ENCODE data around the gene SHB.

SHB gene

DNA sequence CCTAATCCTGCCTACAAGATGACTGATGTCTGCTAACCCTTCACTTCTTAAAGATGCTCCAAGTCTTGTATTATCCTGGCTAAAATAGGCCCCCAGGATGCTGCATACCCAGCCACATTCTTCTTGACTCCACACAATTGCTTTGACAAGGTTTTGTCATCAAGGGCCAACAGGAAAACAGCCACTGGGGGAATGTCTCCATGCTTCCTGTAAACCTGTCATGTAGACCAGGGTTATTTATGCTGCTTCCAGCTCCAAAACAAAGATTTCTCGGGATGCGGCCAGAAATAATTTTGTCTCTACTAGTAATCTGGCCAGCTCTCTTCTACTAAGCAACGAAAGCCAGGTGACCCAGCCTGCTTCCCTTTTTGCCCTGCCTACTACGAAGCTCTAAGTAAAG lies 53.8 kb downstream of the SHB start:
- no peak overlapping the region for H3K4me3 ChIP-seq (ENCODE audit: low read depth, low read length)
- H3K36me3 ChIP-seq (ENCODE audit: control insufficient read depth, insufficient read depth, low read length): no peaks in the 10 kb centered on the region
- peaks cover 22% of the 10 kb centered on the region for H3K79me2 ChIP-seq
- no peak overlapping the region for H3K27ac ChIP-seq
- no peaks in the 10 kb centered on the region for H3K27me3 ChIP-seq (ENCODE audit: control insufficient read depth, insufficient read depth, low read length)
- H3K9ac ChIP-seq: no peak overlapping the region
- no peak for TF ChIP-seq CTCF (IDR thresholded peaks at IDR 0.05)
- no peak overlapping the region for H2AFZ ChIP-seq
- no peaks in the 10 kb centered on the region for H3K9me3 ChIP-seq (ENCODE audit: control insufficient read depth, low read length)
- H3K4me2 ChIP-seq (ENCODE audit: low read length): no peak overlapping the region
- peaks cover 13% of the 10 kb centered on the region for H3K4me1 ChIP-seq

GRCh38 chr9:38012767-38013450 lies 56.1 kb downstream of the SHB start:
- H3K9ac ChIP-seq: no peak overlapping the region
- peaks cover 28% of the 10 kb centered on the region for H3K79me2 ChIP-seq
- no peaks in the 10 kb centered on the region for H3K4me1 ChIP-seq
- H2AFZ ChIP-seq: no peak overlapping the region
- no peaks in the 10 kb centered on the region for H3K9me3 ChIP-seq (ENCODE audit: control insufficient read depth, low read length)
- no peak overlapping the region for H3K27ac ChIP-seq
- no peaks in the 10 kb centered on the region for H3K27me3 ChIP-seq (ENCODE audit: control insufficient read depth, insufficient read depth, low read length)
- no peak overlapping the region for H3K4me2 ChIP-seq (ENCODE audit: low read length)
- H3K36me3 ChIP-seq (ENCODE audit: control insufficient read depth, insufficient read depth, low read length): no peaks in the 10 kb centered on the region
- TF ChIP-seq CTCF (IDR thresholded peaks at IDR 0.05): no peak
- no peak overlapping the region for H3K4me3 ChIP-seq (ENCODE audit: low read depth, low read length)

DNA sequence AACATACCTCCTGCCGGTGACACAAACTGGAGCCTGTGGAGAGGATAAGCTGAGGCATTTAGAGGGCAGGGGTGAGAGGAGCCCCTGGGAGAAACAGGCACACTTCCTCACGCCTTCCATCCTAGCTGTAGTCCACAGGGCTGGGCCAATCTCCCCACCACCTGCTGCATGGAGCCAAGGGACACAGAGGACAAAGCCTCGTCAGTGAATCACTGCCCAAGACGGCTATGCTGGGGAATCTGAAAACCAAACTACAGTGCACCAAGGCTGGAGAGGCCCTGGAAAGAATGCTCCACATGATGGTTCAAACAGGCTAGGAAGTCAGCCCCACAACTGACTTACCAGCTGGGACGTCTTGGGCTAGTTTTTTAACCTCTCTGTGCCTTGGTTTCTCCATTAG lies 57.0 kb downstream of the SHB start:
- H3K4me2 ChIP-seq (ENCODE audit: low read length): no peak overlapping the region
- no peak overlapping the region for H3K4me3 ChIP-seq (ENCODE audit: low read depth, low read length)
- peaks cover 28% of the 10 kb centered on the region for H3K79me2 ChIP-seq
- no peaks in the 10 kb centered on the region for H3K36me3 ChIP-seq (ENCODE audit: control insufficient read depth, insufficient read depth, low read length)
- H2AFZ ChIP-seq: no peak overlapping the region
- H3K27ac ChIP-seq: no peak overlapping the region
- H3K9ac ChIP-seq: no peak overlapping the region
- H3K9me3 ChIP-seq (ENCODE audit: control insufficient read depth, low read length): no peaks in the 10 kb centered on the region
- TF ChIP-seq CTCF (IDR thresholded peaks at IDR 0.05): no peak
- H3K27me3 ChIP-seq (ENCODE audit: control insufficient read depth, insufficient read depth, low read length): no peaks in the 10 kb centered on the region
- H3K4me1 ChIP-seq: no peaks in the 10 kb centered on the region

DNA sequence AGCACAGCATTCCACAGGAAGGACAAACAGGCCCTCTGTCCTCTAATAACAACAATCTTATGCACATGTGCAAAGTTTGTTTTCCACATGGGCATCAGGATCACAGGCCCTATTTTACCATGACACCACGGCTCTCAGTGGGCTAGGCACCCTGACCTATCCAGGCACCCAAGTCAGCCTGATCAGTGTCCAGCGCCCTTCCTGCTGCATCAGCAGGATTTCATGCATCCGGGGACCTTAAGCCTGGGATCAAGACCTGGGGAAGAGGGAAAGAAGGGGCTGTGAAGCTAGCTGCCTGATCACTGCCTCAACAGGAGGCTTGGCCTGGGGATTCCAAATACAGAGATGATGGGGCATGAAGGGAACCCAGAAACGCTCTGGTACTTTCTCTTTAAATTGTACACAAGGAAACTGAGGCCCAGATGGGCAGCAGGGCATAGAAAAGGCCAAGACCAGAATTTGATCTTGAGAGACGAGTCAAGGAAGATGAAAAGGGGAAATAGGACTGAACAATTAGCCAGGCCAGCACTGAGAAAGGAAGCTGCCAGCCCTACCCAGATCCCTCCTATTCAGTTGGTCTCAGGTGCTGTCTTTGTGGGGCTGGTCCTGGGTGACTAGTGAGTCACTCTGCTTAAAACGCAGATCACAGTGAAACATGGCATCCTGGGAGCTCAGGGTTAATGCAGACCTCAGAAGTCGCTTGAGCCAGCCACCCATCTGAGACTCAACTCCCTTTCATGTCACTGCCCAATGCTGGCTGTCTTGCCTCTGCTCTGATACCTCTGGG lies 57.9 kb downstream of the SHB start:
- no peak overlapping the region for H3K4me2 ChIP-seq (ENCODE audit: low read length)
- H3K27me3 ChIP-seq (ENCODE audit: control insufficient read depth, insufficient read depth, low read length): no peaks in the 10 kb centered on the region
- no peaks in the 10 kb centered on the region for H3K9me3 ChIP-seq (ENCODE audit: control insufficient read depth, low read length)
- H3K4me3 ChIP-seq (ENCODE audit: low read depth, low read length): no peak overlapping the region
- no peak for TF ChIP-seq CTCF (IDR thresholded peaks at IDR 0.05)
- H3K4me1 ChIP-seq: no peaks in the 10 kb centered on the region
- no peaks in the 10 kb centered on the region for H3K36me3 ChIP-seq (ENCODE audit: control insufficient read depth, insufficient read depth, low read length)
- no peak overlapping the region for H2AFZ ChIP-seq
- H3K27ac ChIP-seq: no peak overlapping the region
- peaks cover 28% of the 10 kb centered on the region for H3K79me2 ChIP-seq
- no peak overlapping the region for H3K9ac ChIP-seq

Data from parathyroid adenoma (tissue), 2 donors.